ENCODE results near the gene OXT. TPM values are rescaled to one million over a fixed set of nuclear protein-coding genes. Genes with fewer than 3 reads are reported as not detected.

Gene OXT
- polyA plus RNA-seq, 3 donors: 1.9 TPM; not detected in 2

Other genes with a start within 250 kb of the OXT start
- 10 to 100 TPM; 21.1 to 40.4 (median 36.3) TPM for gene PCED1A, start 231.0 kb upstream of the OXT start, polyA plus RNA-seq
- 10 to 100 TPM; 25.1 to 34.2 (median 29.8) TPM for gene VPS16, start 230.9 kb upstream of the OXT start, polyA plus RNA-seq
- 10 to 100 TPM; 15.7 to 31.1 (median 30.8) TPM for gene PTPRA, start 198.1 kb upstream of the OXT start, polyA plus RNA-seq
- gene GNRH2, start 28.0 kb upstream of the OXT start, polyA plus RNA-seq: not detected
- 10 to 100 TPM; 37.0 to 68.4 (median 46.9) TPM for gene MRPS26, start 25.6 kb upstream of the OXT start, polyA plus RNA-seq
- gene AVP, start 13.1 kb downstream of the OXT start, polyA plus RNA-seq: under 1 TPM in 1 of 3 donors, not detected in 2; 0.25 TPM
- gene FASTKD5, start 88.2 kb downstream of the OXT start, polyA plus RNA-seq: 10 to 100 TPM in 1 of 3 donors, 1 to 10 TPM in 2; 4.4 to 12.2 (median 7.6) TPM
- gene UBOX5, start 88.2 kb downstream of the OXT start, polyA plus RNA-seq: 1 to 10 TPM; 2.9 to 3.8 (median 3.3) TPM
- 10 to 100 TPM in 1 of 3 donors, 1 to 10 TPM in 2; 4.0 to 18.4 (median 5.1) TPM for gene LZTS3, start 101.9 kb downstream of the OXT start, polyA plus RNA-seq
- gene DDRGK1, start 133.1 kb downstream of the OXT start, polyA plus RNA-seq: 10 to 100 TPM; 31.8 to 94.9 (median 65.5) TPM
- gene ITPA, start 137.9 kb downstream of the OXT start, polyA plus RNA-seq: 10 to 100 TPM; 36.0 to 68.3 (median 43.0) TPM
- gene SLC4A11, start 167.6 kb downstream of the OXT start, polyA plus RNA-seq: 1 to 10 TPM in 1 of 3 donors, under 1 TPM in 2; 0.29 to 1.0 (median 0.61) TPM